HG02763 (cell line): ENCODE measurements around the gene CFL1.

ENCODE experiments used
- ATAC-seq: cut with Tn5 transposase; IDR thresholded peaks from one replicate; pipeline ENCODE4 v1.9.1; 2021; ENCODE audit warnings: mild to moderate bottlenecking, moderate library complexity; ENCODE audit not compliant: unreplicated experiment

Gene CFL1

DNA sequence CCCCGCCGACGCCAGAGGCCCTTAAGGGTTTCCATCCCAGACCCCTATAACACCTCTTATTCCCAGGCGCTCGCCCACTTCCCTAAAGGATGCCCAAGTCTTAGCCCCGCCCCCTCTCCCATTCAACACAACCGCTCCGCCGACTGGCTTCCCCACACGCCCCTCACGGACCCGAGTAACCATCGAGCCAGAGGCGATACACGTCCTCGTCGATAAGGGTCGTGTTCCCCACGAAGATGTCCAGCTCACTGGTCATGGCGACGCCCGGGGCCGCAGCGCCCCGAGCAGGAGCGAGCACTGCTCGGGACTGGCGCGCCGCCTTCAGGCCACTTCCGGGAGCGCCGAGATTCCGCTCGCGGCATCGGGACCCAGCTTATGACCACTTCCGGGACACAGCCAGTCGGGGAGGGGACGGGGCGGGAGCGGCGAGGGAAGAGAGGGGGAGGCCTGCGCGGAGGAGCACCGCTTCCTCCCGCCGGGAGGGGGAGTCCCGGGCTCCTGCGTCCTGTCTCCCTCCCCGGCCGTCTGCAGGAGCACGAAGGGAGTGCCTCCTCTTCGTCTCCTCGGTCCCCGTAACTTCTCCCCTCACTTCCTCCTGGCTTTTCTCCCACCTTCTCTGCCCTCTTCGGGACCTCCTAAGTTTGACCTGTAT is 30.3 kb upstream of the CFL1 start, which contains the start of gene FIBP:
TSS of gene FIBP (minus strand) at position 309 of the 652 bp plus-strand sequence. CDS start at position 256, 53 bp downstream.
- ATAC-seq: peak; percentile 49

DNA sequence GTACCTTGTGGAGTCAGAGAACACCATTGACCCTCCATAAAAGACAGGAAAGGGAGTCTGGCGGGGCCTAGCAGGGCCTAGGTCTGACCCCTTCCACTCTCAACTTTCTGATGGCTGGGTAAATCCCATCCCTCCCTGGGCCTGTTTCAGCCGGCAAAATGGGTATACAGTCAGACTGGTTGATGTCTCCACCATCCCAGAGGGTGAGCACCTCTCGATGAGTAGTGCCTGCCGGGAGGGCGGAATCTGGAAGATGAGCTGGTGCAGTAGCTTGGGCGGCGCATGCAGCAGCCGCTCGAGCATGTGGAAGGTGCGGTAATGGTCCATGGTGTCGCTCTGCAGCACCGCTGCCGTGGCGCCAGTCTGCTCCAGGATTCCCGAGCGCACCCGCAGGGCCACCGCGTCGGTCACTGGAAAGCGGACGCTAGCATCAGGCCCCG is 29.8 kb upstream of the CFL1 start:
- ATAC-seq: no peak

- ATAC-seq: no peak
These were observed 29.1 kb upstream of the CFL1 start for GRCh38 chr11:65886826-65887722.

DNA sequence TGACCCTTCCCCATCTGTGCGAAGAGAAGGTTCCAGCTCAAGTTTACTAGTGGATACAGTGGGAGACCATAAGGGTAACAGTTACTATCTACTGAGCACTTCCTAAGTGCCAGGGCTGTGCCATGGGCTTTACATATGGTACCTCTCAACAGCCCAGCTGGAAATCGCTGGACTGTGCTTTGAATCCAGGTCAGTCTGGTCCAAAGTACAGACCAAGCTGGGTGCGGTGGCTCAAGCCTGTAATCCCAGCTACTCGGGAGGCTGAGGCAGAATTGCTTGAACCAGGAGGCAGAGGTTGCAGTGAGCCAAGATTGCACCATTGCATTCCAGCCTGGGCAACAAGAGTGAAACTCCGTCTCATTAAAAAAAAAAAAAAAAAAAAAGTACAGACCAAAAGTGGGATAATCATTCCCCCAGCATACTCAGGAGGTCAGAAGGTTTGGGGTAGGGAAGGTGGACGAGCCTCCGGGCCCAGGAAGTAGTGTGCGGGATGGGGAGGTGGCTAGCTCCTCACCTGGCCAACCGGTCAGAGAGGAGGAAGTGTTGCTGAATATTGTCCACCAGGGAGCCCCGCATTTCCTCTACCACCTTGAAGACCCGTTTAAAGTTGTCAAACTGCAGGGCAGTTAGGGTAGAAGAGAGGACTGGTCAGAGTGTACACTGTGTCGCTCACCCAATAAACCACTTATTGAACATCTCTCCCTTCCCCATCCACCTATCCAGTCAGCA is 28.0 kb upstream of the CFL1 start:
- no peak for ATAC-seq

DNA sequence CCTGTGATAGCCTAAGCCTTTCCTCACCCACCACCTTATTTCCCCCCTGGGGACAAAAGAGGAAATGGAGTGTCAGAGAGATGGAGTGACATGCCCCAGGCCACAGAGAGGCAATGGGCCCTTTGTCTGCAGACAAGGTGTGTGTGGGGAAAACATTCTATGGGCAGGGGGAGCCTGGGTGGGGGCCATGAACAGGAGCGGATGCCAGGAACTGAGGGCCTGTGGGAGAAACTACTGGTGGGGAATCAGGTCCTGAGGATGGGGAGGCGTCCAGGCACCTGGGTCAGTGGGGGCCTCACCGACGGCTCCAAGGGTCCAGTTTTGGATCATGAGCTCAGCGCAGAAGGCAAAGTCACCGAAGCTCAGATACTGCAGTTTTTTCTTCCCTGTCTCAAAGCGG is 27.3 kb upstream of the CFL1 start:
- ATAC-seq: no peak

GRCh38 chr11:65884716-65885092 is 26.7 kb upstream of the CFL1 start:
- no peak for ATAC-seq

DNA sequence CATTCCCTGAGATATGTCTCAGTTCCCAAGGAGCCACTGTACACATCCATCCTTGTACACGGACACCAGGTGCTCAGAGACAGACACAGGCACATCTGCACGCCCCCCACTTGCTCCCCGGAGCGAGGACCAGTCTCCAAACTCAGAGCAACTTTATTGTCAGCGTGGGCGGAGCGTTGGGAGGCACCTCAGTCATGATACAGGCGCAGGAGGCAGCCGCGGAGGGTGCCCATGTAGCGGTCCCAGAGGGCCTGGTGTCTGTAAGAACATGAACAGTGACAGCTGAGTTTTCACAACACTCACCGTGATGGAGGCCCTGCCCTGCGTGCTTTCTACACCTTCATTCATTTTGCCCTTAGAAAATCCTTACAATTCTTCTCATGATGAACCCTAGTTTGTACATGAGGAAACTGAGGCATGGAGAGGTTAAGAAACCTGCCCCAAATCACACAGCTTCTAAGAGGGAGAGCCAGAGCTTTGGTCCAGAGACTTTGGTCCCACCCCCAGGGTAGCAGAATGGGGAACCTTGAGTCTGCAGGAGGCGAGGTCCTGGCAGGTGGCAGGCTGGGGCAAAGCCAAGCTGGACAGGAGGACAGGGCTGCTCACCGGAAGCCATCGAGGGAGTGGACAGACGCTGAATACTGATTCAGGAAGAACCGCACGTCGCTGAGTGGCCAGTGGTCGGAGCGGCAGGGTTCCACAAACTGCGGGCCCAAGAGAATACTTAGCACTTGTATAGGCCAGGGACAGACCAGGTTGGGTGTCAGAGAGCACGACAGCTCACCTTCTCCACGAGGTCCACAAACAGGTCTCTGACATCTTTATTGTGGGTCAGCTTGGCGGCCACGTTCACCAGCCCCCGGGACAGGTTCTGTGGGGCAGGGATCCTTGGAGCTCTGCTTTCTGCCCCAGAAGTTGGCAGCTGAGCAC is 26.1 kb upstream of the CFL1 start:
- no peak for ATAC-seq

GRCh38 chr11:65883058-65883761 is 25.2 kb upstream of the CFL1 start:
- no peak for ATAC-seq

DNA sequence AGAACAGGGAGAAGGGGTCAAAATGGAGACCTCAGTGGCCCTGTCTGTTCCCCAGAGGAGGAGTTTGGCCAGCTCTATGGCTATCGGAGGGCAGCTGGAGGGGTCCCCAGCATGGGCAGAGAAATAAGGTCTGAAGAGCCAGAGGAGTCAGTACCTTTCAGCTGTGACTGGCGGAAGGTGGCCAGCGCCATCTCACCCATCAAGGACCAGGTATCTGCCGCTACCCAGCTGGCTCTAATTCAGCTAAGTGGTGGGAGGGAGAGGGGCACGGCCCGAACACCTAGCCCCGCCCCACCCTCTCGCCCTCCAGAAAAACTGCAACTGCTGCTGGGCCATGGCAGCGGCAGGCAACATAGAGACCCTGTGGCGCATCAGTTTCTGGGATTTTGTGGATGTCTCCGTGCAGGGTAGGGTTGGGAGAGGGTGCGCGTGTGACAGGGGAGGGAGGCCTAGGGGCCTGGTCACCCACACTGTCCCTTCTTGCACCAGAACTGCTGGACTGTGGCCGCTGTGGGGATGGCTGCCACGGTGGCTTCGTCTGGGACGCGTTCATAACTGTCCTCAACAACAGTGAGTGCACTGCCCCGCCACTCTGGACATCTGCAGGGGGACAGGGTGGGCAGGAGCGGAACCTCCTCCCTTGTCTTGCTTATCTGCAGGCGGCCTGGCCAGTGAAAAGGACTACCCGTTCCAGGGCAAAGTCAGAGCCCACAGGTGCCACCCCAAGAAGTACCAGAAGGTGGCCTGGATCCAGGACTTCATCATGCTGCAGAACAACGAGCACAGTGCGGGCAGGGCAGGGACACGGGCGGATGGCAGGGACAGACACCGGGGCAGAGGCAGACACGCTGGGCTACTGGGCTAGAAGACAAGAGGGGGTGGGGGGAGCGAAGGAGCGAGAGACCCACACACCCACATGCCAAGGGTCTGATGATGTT is 24.4 kb upstream of the CFL1 start:
- ATAC-seq: no peak

DNA sequence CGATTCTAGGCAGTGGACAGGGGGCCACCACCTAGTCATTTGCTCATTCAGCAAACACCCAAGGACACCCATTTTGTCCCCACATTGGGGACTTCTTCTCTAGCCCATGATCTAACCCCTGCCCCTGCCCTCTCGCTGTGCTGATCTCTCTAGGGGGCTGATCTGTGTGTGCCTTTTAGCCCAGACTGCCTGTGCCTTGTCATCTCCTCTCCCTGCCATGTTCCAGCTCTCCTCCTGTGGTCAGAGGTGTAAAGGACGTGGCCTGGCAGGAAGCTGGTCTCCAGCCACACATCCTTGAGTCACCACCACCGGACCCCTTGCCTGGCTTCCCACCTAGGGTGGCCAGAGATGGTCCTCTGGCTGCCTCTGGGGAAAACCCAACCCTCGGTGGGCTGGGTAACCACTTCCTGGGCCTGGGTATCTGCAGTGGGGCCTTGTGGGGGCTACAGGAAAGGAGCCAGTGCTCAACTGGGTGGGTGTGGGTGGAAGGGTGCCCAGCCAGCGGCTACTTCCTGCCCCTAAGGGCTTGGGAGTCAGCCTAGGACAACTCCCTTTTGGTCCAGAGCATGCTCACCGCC is 23.0 kb upstream of the CFL1 start:
- no peak for ATAC-seq

- no peak for ATAC-seq
These were observed 22.0 kb upstream of the CFL1 start for GRCh38 chr11:65880027-65880426.

DNA sequence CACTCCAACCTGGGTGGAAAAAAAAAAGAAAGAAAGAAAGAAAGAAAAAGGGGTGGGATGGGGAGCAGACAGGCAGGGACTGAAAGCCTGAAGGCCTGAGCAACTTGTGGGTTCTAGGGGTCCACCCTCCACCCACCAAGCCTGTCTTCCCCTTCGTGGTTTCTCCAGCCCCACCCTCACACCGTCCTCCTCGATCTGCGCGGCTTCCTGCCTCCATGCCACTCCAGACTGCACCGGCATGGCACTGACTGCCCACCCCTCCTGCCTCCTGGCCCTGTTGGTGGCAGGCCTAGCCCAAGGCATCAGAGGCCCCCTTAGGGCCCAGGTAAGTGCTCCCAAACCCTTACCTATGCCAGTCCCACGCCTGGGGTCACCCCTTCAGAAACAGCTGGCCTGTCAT is 21.6 kb upstream of the CFL1 start, which contains the start of gene CTSW:
TSS of gene CTSW (plus strand) at position 221 of the 400 bp plus-strand sequence. CDS start at position 239, 18 bp downstream.
- no peak for ATAC-seq

DNA sequence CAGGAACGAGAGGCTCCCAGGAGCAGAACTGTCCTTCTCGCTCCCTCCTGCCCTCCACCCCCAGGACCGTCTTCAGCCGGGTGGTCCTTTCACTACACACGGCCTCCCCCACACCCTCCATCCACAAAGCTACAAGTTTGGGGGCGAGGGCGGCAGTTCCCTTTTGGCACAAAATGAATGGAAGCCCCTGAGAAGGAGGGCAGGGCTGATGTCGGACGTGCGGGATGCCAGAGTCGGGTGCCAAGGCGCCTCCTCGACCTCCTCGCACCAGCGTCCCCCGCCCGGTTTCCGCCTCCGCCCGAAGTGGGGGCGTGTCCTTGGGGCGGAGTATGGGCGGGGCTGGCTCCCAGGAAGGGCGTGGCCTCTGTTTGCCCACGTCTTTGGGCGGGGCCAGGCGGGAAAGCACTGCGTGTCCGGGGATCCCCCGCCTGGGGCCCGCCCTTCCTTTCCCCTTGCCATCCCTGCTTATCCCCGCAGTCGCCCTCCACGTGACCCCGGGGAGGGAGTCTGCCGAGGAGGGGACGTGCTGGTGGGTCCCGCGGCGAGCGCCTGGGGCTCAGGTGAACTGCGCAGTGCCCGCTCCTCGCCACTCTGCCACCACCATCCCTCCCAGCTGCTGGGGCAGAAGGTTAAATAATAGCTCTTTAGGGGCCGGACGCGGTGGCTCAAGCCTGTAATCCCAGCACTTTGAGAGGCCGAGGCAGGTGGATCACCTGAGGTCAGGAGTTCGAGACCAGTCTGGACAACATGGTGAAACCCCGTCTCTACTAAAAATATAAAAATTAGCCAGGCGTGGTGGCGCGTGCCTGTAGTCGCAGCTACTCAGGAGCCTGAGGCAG is 15.6 kb upstream of the CFL1 start:
- ATAC-seq: peak; percentile 76

GRCh38 chr11:65872586-65873317 is 14.8 kb upstream of the CFL1 start, which contains the start of gene EFEMP2:
TSS of gene EFEMP2 (minus strand) at chr11:65872800. CDS start at chr11:65872354, 446 bp downstream.
- no peak for ATAC-seq

GRCh38 chr11:65871811-65872548 is 14.0 kb upstream of the CFL1 start:
- ATAC-seq: no peak
